GOT3 (cell line): ENCODE data around the gene PER1.
"Not testable (repeated sequence)": the region's sequence is repeated elsewhere in the genome, so short reads cannot be mapped to it uniquely, and the experiment has no call there.

ENCODE experiments used
- DNase-seq: peaks from one replicate; lab custom pipeline; 2025; ENCODE audit warnings: mixed read lengths; lab: John Stamatoyannopoulos, UW

PER1 gene

GRCh38 chr17:8173056-8173870 lies 21.1 kb upstream of the PER1 start:
- DNase-seq, result peak; percentile 57

GRCh38 chr17:8170186-8170585 lies 18.0 kb upstream of the PER1 start:
- not testable (repeated sequence) for DNase-seq

GRCh38 chr17:8167526-8167925 lies 15.3 kb upstream of the PER1 start:
- no peak for DNase-seq

- DNase-seq, result no peak
Observed at GRCh38 chr17:8166731-8167130, 14.5 kb upstream of the PER1 start.

- no peak for DNase-seq
Observed at GRCh38 chr17:8164815-8165131, 12.6 kb upstream of the PER1 start.

GRCh38 chr17:8163978-8164814 lies 12.0 kb upstream of the PER1 start:
- DNase-seq, result no peak

- DNase-seq, result no peak
Observed at GRCh38 chr17:8162997-8163977, 11.1 kb upstream of the PER1 start.

- DNase-seq, result peak; percentile 18
Observed at GRCh38 chr17:8162233-8162996, 10.2 kb upstream of the PER1 start, which contains the start of gene VAMP2. TSS of gene VAMP2 (minus strand) at chr17:8162948. CDS start at chr17:8162879, 69 bp downstream.

- no peak for DNase-seq
Observed at GRCh38 chr17:8161289-8162232, 9.4 kb upstream of the PER1 start.

- DNase-seq, result no peak
Observed at GRCh38 chr17:8160741-8161221, 8.6 kb upstream of the PER1 start.

- no peak for DNase-seq
Observed at GRCh38 chr17:8160224-8160577, 8.0 kb upstream of the PER1 start.

GRCh38 chr17:8159459-8160223 lies 7.4 kb upstream of the PER1 start:
- DNase-seq, result no peak

- no peak for DNase-seq
Observed at GRCh38 chr17:8159032-8159400, 6.8 kb upstream of the PER1 start.

GRCh38 chr17:8158267-8159031 lies 6.2 kb upstream of the PER1 start:
- DNase-seq, result peak; percentile 64

GRCh38 chr17:8156246-8156992 lies 4.2 kb upstream of the PER1 start:
- DNase-seq, result peak; percentile 99

GRCh38 chr17:8155996-8156245 lies 3.7 kb upstream of the PER1 start:
- no peak for DNase-seq

- no peak for DNase-seq
Observed at GRCh38 chr17:8155231-8155995, 3.2 kb upstream of the PER1 start.
